Cardiac muscle cell (in vitro differentiated cells and primary cell): Measurements from ENCODE around the gene CCDC24. TPM values are rescaled to one million over a fixed set of nuclear protein-coding genes. Genes with fewer than 3 reads are reported as not detected.

Experiments used
- DNase-seq, 2 donors: peaks; one replicate each; pipeline versions ENCODE4 v3.0.0 to v3.0.0-alpha.2; 2010 to 2017; ENCODE audit warnings: low read depth in 1 of 2, low spot score in 1 of 2
- H3K27ac ChIP-seq: fragments of 200-600 bp; sonication (generic); 2 replicates; pipeline ENCODE4 v1.5.1; 2016
- H3K27me3 ChIP-seq: fragments of 200-600 bp; sonication (generic); 2 replicates; pipeline ENCODE4 v1.6.0; 2016; ENCODE audit warnings: control low read depth
- H3K36me3 ChIP-seq: fragments of 200-600 bp; sonication (generic); 2 replicates; pipeline ENCODE4 v1.5.1; 2016; ENCODE audit warnings: control low read depth
- H3K4me1 ChIP-seq: fragments of 200-600 bp; sonication (generic); 2 replicates; pipeline ENCODE4 v1.8.1; 2017; ENCODE audit warnings: low read depth, mild to moderate bottlenecking, mixed run types
- H3K4me3 ChIP-seq: fragments of 200-600 bp; sonication (generic); 2 replicates; pipeline ENCODE4 v1.5.1; 2016; ENCODE audit warnings: mild to moderate bottlenecking
- H3K9me3 ChIP-seq: fragments of 200-600 bp; sonication (generic); 2 replicates; pipeline ENCODE4 v1.5.1; 2017; ENCODE audit warnings: low read depth, mild to moderate bottlenecking, control low read depth
- polyA plus RNA-seq: library from polyadenylated mRNA; unstranded; fragments of >200 nt; fragmentation: Nextera tagmentation; extraction: Ambion mirVana; gene quantifications from 2 replicates; pipeline ENCODE4 v1.2.1, GENCODE V29; 2016
- total RNA-seq: library from RNA; depleted of rRNA; stranded (reverse); fragments of >200 nt; gene quantifications from 2 replicates; pipeline ENCODE4 v1.2.3, GENCODE V29; 2016
- TF ChIP-seq, protein P1 (sequence below): IDR thresholded peaks from 2 replicates; pipeline ENCODE4 v1.5.1; 2012; ENCODE audit warnings: low read depth, mild to moderate bottlenecking, low read length

The CCDC24 gene
- total and polyA plus RNA-seq, 2 experiments from 2014 or later, result 20.8 to 29.7 TPM

DNA sequence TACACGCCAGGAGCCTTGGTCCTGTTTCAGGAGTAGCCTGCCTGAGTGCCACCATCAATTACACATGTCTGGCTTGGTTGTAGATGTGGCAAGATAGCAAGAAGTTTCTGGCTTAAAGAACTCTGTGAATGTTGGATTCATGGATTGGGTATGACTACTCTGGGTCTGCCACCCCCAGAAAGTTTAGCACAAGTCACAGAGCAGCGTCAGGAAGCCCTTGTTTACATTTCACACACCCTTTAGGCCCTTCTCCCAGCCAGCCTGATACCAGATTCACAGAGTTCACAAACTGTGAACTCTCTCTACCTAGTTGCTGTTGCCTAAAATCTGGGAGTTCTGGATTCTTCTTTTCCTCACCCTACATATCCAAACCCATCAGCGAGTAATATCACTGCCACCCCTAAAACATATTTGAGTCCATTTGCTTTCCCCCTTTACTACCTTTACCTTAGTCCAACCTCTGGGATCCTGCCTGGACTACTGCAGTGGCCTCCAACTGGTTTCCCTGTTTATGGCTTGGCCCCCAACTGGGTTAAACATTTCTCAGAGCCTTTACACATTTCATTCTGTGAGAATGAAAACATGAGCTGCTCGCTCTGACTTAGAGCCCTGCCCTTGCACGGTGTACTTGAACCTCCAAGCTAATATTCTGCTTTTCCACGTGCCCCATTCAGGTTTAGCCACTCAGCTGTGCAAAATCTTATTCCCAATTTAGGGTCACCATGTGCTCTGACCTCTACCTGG lies 4.1 kb upstream of the CCDC24 start:
- H3K27ac ChIP-seq, result no peak overlapping the region
- no peak for DNase-seq
- TF ChIP-seq, protein P1, sequence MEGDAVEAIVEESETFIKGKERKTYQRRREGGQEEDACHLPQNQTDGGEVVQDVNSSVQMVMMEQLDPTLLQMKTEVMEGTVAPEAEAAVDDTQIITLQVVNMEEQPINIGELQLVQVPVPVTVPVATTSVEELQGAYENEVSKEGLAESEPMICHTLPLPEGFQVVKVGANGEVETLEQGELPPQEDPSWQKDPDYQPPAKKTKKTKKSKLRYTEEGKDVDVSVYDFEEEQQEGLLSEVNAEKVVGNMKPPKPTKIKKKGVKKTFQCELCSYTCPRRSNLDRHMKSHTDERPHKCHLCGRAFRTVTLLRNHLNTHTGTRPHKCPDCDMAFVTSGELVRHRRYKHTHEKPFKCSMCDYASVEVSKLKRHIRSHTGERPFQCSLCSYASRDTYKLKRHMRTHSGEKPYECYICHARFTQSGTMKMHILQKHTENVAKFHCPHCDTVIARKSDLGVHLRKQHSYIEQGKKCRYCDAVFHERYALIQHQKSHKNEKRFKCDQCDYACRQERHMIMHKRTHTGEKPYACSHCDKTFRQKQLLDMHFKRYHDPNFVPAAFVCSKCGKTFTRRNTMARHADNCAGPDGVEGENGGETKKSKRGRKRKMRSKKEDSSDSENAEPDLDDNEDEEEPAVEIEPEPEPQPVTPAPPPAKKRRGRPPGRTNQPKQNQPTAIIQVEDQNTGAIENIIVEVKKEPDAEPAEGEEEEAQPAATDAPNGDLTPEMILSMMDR, result no peak
- H3K4me3 ChIP-seq, result no peak overlapping the region
- no peaks in the 10 kb centered on the region for H3K36me3 ChIP-seq
- H3K9me3 ChIP-seq, result no peaks in the 10 kb centered on the region
- no peaks in the 10 kb centered on the region for H3K27me3 ChIP-seq
- peaks cover 3% of the 10 kb centered on the region for H3K4me1 ChIP-seq

- no peaks in the 10 kb centered on the region for H3K36me3 ChIP-seq
- TF ChIP-seq, protein P1, result peak; percentile 4
These were observed 864 bp upstream of the CCDC24 start for GRCh38 chr1:43990271-43991199.

DNA sequence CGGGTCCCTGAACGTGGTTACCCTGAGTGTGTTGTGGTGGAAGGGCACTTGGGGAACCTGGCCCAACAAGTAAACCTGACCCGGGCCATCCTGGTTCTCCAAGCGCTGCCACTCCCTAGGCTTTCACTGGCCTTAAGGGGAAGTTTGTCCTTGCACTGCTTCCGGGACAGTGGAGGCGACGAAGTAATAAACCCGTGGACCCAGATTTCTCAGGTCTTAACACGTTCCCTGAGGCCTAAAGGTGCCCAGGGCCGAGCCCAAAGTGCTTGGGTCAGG lies 261 bp upstream of the CCDC24 start:
- TF ChIP-seq, protein P1, result no peak
- Histone ChIP-seq H3K27ac (peak overlapping the region; percentile 28), H3K36me3 (no peaks in the 10 kb centered on the region), H3K4me3 (peak overlapping the region; percentile 56), H3K9me3 (no peaks in the 10 kb centered on the region), H3K4me1 (peaks cover 4% of the 10 kb centered on the region), H3K27me3 (no peaks in the 10 kb centered on the region)
- no peak for DNase-seq

More at GRCh38 chr1:43990271-43991199, 864 bp upstream of the CCDC24 start:
- no peak for DNase-seq
- Histone ChIP-seq H3K4me1 (peaks cover 4% of the 10 kb centered on the region), H3K9me3 (no peaks in the 10 kb centered on the region), H3K27ac (peak overlapping the region; percentile 28), H3K27me3 (no peaks in the 10 kb centered on the region), H3K4me3 (peak overlapping the region; percentile 56)

GRCh38 chr1:43992232-43992995 lies 1.0 kb downstream of the CCDC24 start:
- Histone ChIP-seq H3K36me3 (no peaks in the 10 kb centered on the region), H3K27ac (peak overlapping the region; percentile 28), H3K27me3 (no peaks in the 10 kb centered on the region), H3K4me1 (peaks cover 4% of the 10 kb centered on the region), H3K4me3 (peak overlapping the region; percentile 56), H3K9me3 (no peaks in the 10 kb centered on the region)
- DNase-seq, result no peak
- TF ChIP-seq, protein P1, result no peak

DNA sequence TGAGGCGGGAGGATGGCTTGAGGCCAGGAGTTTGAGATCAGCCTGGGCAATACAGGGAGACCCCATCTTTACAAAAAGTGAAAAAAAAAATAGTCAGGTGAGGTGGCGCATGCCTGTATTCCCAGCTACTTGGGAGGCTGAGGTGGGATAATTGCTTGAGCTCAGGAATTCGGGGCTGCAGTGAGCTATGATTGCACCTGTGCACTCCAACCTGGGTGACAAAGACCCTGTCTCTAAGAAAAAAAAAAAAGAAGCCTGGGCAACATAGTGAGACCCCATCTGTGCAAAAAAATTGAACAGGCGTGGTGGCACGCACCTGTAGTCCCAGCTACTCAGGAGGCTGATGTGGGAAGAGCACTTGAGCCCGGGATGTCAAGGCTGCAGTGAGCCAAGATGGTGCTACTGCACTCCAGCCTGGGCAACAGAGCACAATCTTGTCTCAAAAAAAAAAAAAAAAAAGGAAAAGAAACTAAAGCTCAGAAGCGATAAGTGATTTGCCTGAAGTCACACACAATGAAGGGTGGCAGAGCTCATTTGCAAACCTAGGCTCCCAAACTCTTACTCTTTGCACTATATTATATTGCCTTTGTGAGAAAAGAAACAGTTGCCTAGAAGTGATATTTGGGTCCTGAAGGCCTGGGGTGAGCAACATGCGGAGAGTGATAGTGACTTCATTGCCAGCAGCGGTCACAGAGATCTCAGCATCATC lies 2.0 kb downstream of the CCDC24 start:
- no peak for DNase-seq
- no peak overlapping the region for H3K4me3 ChIP-seq
- H3K36me3 ChIP-seq, result no peaks in the 10 kb centered on the region
- TF ChIP-seq, protein P1, result no peak
- no peaks in the 10 kb centered on the region for H3K9me3 ChIP-seq
- H3K4me1 ChIP-seq, result peaks cover 4% of the 10 kb centered on the region
- H3K27me3 ChIP-seq, result no peaks in the 10 kb centered on the region
- no peak overlapping the region for H3K27ac ChIP-seq
